Pulmonary artery endothelial cell (primary cell): ENCODE measurements around the gene ZBTB7A. TPM values are rescaled to one million over a fixed set of nuclear protein-coding genes. Genes with fewer than 3 reads are reported as not detected.

Experiments used
- DNase-seq: peaks from one replicate; pipeline ENCODE4 v3.0.0-alpha.2; 2011; ENCODE audit warnings: low read depth, low spot score
- total RNA-seq: library from RNA; depleted of rRNA; stranded (reverse); fragments of >200 nt; gene quantifications from 2 replicates; pipeline ENCODE4 v1.2.3, GENCODE V29; 2014

Gene ZBTB7A
- total RNA-seq, 1 donor from 2014 or later = 12.5 TPM

GRCh38 chr19:4054441-4055208 is 12.1 kb downstream of the ZBTB7A start:
- no peak for DNase-seq

GRCh38 chr19:4053423-4054324 is 13.0 kb downstream of the ZBTB7A start:
- DNase-seq = no peak

GRCh38 chr19:4052993-4053422 is 13.7 kb downstream of the ZBTB7A start:
- DNase-seq = no peak

GRCh38 chr19:4052114-4052992 is 14.3 kb downstream of the ZBTB7A start:
- DNase-seq = no peak

GRCh38 chr19:4051175-4052101 is 15.3 kb downstream of the ZBTB7A start:
- DNase-seq = no peak

GRCh38 chr19:4049432-4049831 is 17.3 kb downstream of the ZBTB7A start:
- DNase-seq = no peak

- no peak for DNase-seq
Observed at GRCh38 chr19:4046946-4047683, 19.6 kb downstream of the ZBTB7A start.

- no peak for DNase-seq
Observed at GRCh38 chr19:4046362-4046691, 20.4 kb downstream of the ZBTB7A start.

- DNase-seq = no peak
Observed at GRCh38 chr19:4045597-4046361, 20.9 kb downstream of the ZBTB7A start.

GRCh38 chr19:4044990-4045465 is 21.7 kb downstream of the ZBTB7A start:
- DNase-seq = no peak

GRCh38 chr19:4043966-4044715 is 22.6 kb downstream of the ZBTB7A start:
- no peak for DNase-seq

- no peak for DNase-seq
Observed at GRCh38 chr19:4043401-4043800, 23.3 kb downstream of the ZBTB7A start.

GRCh38 chr19:4042731-4043082 is 24.0 kb downstream of the ZBTB7A start:
- no peak for DNase-seq

GRCh38 chr19:4042064-4042730 is 24.5 kb downstream of the ZBTB7A start:
- DNase-seq = no peak

- no peak for DNase-seq
Observed at GRCh38 chr19:4038661-4039423, 27.9 kb downstream of the ZBTB7A start.

- DNase-seq = no peak
Observed at GRCh38 chr19:4038057-4038456, 28.6 kb downstream of the ZBTB7A start.
